SK-N-SH treated with all-trans-retinoic acid at 6 μM for 48 hours (cell line): ENCODE results near the gene PRKAG2.

Experiments used
- ATAC-seq: fragments of 200-7000 bp; cut with Tn5 transposase; 3 replicates; pipeline ENCODE4 v1.9.1; 2020; ENCODE audit warnings: mild to moderate bottlenecking, moderate library complexity
- ARNTL ChIP-seq: fragments of 450-650 bp; formaldehyde crosslinking; IDR thresholded peaks from 2 replicates; pipeline ENCODE4 v1.5.0; 2020; ENCODE audit warnings: low read depth, mild to moderate bottlenecking, moderate library complexity, borderline replicate concordance
- BACH2 ChIP-seq: fragments of 250-450 bp; sonication (Bioruptor Pico); IDR thresholded peaks from 2 replicates; pipeline ENCODE4 v1.9.0; 2021; ENCODE audit warnings: mild to moderate bottlenecking, borderline replicate concordance
- CSDC2 ChIP-seq: fragments of 250-450 bp; sonication (Bioruptor Pico); IDR thresholded peaks from 2 replicates; pipeline ENCODE4 v1.5.0; 2020; ENCODE audit warnings: mild to moderate bottlenecking, moderate library complexity
- ESRRG ChIP-seq: fragments of 250-450 bp; sonication (Bioruptor Pico); IDR thresholded peaks from 2 replicates; pipeline ENCODE4 v1.6.1; 2021; ENCODE audit warnings: mild to moderate bottlenecking
- GLIS3 ChIP-seq: fragments of 250-450 bp; sonication (Bioruptor Pico); IDR thresholded peaks from 2 replicates; pipeline ENCODE4 v1.5.0; 2020; ENCODE audit warnings: mild to moderate bottlenecking, moderate library complexity
- ISL1 ChIP-seq: fragments of 250-450 bp; sonication (Bioruptor Pico); IDR thresholded peaks from 2 replicates; pipeline ENCODE4 v2.1.2; 2022; ENCODE audit warnings: mild to moderate bottlenecking, moderate library complexity
- PPARA ChIP-seq: fragments of 250-450 bp; sonication (Bioruptor Pico); IDR thresholded peaks from 2 replicates; pipeline ENCODE4 v1.5.0; 2020; ENCODE audit warnings: mild to moderate bottlenecking, borderline replicate concordance
- RARB ChIP-seq: fragments of 250-450 bp; sonication (Bioruptor Pico); IDR thresholded peaks from 2 replicates; pipeline ENCODE4 v1.8.0; 2021; ENCODE audit warnings: mild to moderate bottlenecking, moderate library complexity
- TCF4 ChIP-seq: fragments of 250-450 bp; sonication (Bioruptor Pico); IDR thresholded peaks from 2 replicates; pipeline ENCODE4 v1.8.0; 2021; ENCODE audit warnings: mild to moderate bottlenecking, moderate library complexity, borderline replicate concordance
- ZC3H10 ChIP-seq: fragments of 250-450 bp; sonication (Bioruptor Pico); IDR thresholded peaks from 2 replicates; pipeline ENCODE4 v1.5.1; 2021; ENCODE audit warnings: mild to moderate bottlenecking, moderate library complexity
- ZFP3 ChIP-seq: fragments of 250-450 bp; sonication (Bioruptor Pico); IDR thresholded peaks from 2 replicates; pipeline ENCODE4 v1.5.0; 2020; ENCODE audit warnings: mild to moderate bottlenecking, moderate library complexity
- ZFP30 ChIP-seq: fragments of 450-650 bp; formaldehyde crosslinking; IDR thresholded peaks from 2 replicates; pipeline ENCODE4 v1.5.0; 2022; ENCODE audit warnings: mild to moderate bottlenecking, moderate library complexity
- ZNF70 ChIP-seq: fragments of 450-650 bp; formaldehyde crosslinking; IDR thresholded peaks from 2 replicates; pipeline ENCODE4 v1.5.0; 2020; ENCODE audit warnings: mild to moderate bottlenecking, moderate library complexity
- ZNF8 ChIP-seq: fragments of 450-650 bp; formaldehyde crosslinking; IDR thresholded peaks from 2 replicates; pipeline ENCODE4 v1.5.0; 2020; ENCODE audit warnings: mild to moderate bottlenecking, moderate library complexity
- TF ChIP-seq, protein P1 (sequence below): fragments of 250-450 bp; sonication (Bioruptor Pico); IDR thresholded peaks from 2 replicates; pipeline ENCODE4 v1.8.0; 2020; ENCODE audit warnings: mild to moderate bottlenecking, moderate library complexity, borderline replicate concordance
- TF ChIP-seq, protein P2 (sequence below): fragments of 250-450 bp; sonication (Bioruptor Pico); IDR thresholded peaks from 2 replicates; pipeline ENCODE4 v1.5.0; 2020; ENCODE audit warnings: mild to moderate bottlenecking, moderate library complexity
- TF ChIP-seq, protein P3 (sequence below): fragments of 250-450 bp; sonication (Bioruptor Pico); IDR thresholded peaks from 2 replicates; pipeline ENCODE4 v1.5.1; 2020; ENCODE audit warnings: low read depth, mild to moderate bottlenecking, moderate library complexity
- TF ChIP-seq, protein P4 (sequence below): fragments of 250-450 bp; sonication (Bioruptor Pico); IDR thresholded peaks from 2 replicates; pipeline ENCODE4 v1.5.1; 2021; ENCODE audit warnings: mild to moderate bottlenecking, moderate library complexity
- TF ChIP-seq, protein P5 (sequence below): fragments of 250-450 bp; sonication (Bioruptor Pico); IDR thresholded peaks from 2 replicates; pipeline ENCODE4 v1.8.0; 2021; ENCODE audit warnings: low read depth, mild to moderate bottlenecking, moderate library complexity, borderline replicate concordance

PRKAG2 gene

DNA sequence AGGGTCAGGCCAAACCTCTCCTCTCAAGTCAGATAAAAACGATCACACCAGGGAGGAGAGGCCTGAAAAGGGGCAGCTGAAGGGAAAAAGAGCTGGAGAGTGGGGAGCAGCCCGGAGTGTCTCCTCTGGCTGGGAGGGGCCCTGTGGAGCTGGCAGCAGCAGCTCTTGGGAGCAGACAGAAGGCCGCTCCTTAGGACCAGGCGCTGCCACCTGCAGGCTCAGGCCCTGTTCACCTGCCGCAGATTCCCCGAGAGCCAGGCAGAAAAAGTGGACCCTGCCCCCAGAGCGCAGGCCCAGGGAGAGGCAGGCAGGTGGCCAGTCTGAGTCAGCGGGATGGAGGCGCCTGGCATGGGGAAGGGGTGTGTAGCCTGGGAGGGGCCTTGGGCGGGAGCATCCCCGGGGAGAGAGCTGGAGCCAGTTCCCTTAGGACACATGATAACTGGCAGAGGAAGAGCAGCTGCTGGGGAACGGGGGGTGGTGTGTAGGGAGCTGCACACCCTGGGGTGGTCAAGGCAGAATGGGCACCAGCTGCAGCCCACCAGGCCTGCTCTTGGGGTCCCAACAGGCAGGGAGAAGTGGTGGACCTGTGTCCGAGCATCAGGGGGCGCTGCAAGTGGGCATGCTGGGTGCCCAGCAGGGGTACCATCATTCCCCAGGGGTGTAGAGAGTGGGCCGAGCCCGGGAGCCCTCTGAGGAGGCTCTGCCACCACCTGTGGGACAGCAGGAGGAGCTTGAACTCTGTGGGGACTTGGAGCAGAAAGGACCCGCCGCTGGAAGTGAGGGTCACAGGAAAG lies 180.0 kb downstream of the PRKAG2 start:
- ATAC-seq, result peak; percentile 18
- no peak for TF ChIP-seq GLIS3
- TF ChIP-seq CSDC2 (CRISPR knock-in tag), result no peak
- TF ChIP-seq TCF4 (CRISPR knock-in tag), result no peak

DNA sequence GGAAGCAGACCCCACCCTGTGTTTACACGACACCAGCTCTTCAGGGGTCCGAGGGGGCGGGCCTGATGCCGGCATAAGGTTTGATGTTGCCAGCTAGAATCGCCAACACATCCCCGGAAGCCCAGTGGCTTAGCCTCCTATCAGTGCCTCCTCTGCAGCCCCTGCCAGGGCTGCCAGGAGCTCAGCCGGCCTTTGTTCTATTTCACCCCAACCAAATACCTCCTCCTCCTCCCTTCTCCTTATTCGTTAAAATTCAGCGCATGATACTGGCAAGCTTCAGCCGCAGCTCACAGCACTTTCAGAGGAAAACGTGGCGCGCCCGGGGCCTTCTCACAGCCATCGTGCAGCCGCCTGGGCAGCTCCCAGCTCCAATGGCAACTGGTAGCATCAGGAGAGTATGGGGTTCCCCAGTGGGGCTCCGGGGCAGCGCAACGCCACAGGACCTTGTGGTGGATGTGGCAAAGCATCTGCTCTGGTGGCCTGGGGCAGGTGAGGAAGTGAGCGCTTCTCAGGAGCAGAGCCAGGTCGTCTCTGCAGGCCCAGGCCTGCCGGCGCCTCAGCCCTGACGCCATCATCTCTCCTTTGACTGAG lies 180.9 kb downstream of the PRKAG2 start:
- TF ChIP-seq ISL1 (CRISPR knock-in tag), result no peak
- ATAC-seq, result no peak

DNA sequence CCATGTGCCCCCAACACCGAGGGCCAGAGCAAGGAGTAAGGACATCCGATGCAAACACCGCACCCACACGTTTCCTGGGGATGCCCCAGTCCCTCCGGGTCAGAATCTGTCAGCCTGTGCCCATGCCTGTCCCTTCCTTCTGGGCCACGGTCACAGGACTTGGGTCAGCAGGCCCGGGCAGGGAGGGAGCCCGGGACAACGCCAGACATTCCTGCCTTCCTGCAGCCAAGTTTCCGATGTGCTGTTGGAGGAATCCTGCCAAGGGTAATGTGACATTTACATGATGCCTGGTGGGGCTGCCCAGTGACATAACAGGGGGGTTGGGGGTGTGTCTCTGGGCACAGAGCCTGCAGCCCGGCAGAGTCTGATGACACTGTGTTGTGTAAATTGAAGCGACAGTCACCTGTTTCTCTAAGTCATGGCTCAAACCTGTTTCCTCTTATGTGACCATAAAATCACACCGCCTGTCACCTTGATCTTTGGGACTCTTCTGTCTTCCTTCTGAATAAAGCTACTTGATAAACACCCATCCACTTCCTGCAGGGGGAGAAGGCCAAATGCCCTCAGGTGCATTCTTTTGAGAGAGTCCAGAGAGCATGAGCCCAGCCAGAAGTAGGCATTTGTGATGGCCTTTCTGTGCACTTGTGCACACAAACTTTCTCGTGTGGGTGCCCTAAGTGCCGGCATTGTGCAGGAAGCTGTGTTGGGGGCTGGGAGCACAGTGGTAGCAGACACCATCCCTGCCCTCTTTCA lies 181.9 kb downstream of the PRKAG2 start:
- no peak for ATAC-seq
- no peak for TF ChIP-seq RARB (CRISPR knock-in tag)
- TF ChIP-seq, protein P1, sequence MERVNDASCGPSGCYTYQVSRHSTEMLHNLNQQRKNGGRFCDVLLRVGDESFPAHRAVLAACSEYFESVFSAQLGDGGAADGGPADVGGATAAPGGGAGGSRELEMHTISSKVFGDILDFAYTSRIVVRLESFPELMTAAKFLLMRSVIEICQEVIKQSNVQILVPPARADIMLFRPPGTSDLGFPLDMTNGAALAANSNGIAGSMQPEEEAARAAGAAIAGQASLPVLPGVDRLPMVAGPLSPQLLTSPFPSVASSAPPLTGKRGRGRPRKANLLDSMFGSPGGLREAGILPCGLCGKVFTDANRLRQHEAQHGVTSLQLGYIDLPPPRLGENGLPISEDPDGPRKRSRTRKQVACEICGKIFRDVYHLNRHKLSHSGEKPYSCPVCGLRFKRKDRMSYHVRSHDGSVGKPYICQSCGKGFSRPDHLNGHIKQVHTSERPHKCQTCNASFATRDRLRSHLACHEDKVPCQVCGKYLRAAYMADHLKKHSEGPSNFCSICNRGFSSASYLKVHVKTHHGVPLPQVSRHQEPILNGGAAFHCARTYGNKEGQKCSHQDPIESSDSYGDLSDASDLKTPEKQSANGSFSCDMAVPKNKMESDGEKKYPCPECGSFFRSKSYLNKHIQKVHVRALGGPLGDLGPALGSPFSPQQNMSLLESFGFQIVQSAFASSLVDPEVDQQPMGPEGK (CRISPR knock-in tag), result peak; percentile 52; the same call in 1 of the 2 replicates

DNA sequence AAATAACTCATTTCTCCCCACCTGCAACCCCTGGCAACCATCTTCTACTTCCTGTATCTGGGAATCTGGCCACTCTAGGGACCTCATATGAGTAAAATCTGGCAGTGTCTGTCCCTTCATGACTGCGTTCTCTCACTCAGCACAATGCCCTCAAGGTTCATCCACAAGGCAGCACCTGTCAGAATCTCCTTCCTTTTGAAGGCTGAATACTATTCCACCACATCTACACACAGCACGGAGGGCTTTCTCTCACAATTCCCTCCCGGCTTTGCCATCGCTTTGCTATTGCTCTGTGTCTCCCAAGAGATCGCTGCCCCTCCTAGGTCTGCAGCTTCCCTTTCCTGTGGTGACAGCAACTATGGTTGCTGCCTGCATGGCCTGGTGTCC lies 182.5 kb downstream of the PRKAG2 start:
- ATAC-seq, result no peak
- TF ChIP-seq TCF4 (CRISPR knock-in tag) (no peak), BACH2 (no peak), ZC3H10 (no peak), ZNF70 (CRISPR knock-in tag) (no peak), ISL1 (CRISPR knock-in tag) (no peak), PPARA (CRISPR knock-in tag) (no peak), GLIS3 (no peak), ZNF8 (CRISPR knock-in tag) (no peak), CSDC2 (CRISPR knock-in tag) (no peak), RARB (CRISPR knock-in tag) (no peak), ARNTL (CRISPR knock-in tag) (no peak), ESRRG (no peak), ZFP3 (CRISPR knock-in tag) (no peak), ZFP30 (CRISPR knock-in tag) (no peak)
- TF ChIP-seq, protein P2, sequence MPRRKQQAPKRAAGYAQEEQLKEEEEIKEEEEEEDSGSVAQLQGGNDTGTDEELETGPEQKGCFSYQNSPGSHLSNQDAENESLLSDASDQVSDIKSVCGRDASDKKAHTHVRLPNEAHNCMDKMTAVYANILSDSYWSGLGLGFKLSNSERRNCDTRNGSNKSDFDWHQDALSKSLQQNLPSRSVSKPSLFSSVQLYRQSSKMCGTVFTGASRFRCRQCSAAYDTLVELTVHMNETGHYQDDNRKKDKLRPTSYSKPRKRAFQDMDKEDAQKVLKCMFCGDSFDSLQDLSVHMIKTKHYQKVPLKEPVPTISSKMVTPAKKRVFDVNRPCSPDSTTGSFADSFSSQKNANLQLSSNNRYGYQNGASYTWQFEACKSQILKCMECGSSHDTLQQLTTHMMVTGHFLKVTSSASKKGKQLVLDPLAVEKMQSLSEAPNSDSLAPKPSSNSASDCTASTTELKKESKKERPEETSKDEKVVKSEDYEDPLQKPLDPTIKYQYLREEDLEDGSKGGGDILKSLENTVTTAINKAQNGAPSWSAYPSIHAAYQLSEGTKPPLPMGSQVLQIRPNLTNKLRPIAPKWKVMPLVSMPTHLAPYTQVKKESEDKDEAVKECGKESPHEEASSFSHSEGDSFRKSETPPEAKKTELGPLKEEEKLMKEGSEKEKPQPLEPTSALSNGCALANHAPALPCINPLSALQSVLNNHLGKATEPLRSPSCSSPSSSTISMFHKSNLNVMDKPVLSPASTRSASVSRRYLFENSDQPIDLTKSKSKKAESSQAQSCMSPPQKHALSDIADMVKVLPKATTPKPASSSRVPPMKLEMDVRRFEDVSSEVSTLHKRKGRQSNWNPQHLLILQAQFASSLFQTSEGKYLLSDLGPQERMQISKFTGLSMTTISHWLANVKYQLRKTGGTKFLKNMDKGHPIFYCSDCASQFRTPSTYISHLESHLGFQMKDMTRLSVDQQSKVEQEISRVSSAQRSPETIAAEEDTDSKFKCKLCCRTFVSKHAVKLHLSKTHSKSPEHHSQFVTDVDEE, result no peak
- TF ChIP-seq, protein P1 (CRISPR knock-in tag), result no peak
- TF ChIP-seq, protein P3, sequence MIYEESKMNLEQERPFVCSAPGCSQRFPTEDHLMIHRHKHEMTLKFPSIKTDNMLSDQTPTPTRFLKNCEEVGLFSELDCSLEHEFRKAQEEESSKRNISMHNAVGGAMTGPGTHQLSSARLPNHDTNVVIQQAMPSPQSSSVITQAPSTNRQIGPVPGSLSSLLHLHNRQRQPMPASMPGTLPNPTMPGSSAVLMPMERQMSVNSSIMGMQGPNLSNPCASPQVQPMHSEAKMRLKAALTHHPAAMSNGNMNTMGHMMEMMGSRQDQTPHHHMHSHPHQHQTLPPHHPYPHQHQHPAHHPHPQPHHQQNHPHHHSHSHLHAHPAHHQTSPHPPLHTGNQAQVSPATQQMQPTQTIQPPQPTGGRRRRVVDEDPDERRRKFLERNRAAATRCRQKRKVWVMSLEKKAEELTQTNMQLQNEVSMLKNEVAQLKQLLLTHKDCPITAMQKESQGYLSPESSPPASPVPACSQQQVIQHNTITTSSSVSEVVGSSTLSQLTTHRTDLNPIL (CRISPR knock-in tag), result no peak
- TF ChIP-seq, protein P4, sequence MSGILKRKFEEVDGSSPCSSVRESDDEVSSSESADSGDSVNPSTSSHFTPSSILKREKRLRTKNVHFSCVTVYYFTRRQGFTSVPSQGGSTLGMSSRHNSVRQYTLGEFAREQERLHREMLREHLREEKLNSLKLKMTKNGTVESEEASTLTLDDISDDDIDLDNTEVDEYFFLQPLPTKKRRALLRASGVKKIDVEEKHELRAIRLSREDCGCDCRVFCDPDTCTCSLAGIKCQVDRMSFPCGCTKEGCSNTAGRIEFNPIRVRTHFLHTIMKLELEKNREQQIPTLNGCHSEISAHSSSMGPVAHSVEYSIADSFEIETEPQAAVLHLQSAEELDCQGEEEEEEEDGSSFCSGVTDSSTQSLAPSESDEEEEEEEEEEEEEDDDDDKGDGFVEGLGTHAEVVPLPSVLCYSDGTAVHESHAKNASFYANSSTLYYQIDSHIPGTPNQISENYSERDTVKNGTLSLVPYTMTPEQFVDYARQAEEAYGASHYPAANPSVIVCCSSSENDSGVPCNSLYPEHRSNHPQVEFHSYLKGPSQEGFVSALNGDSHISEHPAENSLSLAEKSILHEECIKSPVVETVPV (CRISPR knock-in tag), result no peak
- TF ChIP-seq, protein P5, sequence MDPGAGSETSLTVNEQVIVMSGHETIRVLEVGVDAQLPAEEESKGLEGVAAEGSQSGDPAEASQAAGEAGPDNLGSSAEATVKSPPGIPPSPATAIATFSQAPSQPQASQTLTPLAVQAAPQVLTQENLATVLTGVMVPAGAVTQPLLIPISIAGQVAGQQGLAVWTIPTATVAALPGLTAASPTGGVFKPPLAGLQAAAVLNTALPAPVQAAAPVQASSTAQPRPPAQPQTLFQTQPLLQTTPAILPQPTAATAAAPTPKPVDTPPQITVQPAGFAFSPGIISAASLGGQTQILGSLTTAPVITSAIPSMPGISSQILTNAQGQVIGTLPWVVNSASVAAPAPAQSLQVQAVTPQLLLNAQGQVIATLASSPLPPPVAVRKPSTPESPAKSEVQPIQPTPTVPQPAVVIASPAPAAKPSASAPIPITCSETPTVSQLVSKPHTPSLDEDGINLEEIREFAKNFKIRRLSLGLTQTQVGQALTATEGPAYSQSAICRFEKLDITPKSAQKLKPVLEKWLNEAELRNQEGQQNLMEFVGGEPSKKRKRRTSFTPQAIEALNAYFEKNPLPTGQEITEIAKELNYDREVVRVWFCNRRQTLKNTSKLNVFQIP, result no peak
